Mesenchymal stem cell (in vitro differentiated cells and primary cell): ENCODE measurements around the gene NDUFS3.

Experiments
- DNase-seq: peaks from one replicate; pipeline ENCODE4 v3.0.0-alpha.2; 2013
- H2AFZ ChIP-seq: one replicate; pipeline ENCODE4 v1.6.1; 2013; ENCODE audit warnings: low read depth, mild to moderate bottlenecking, control low read depth, inconsistent platforms, low read length, moderate library complexity
- H2AK5ac ChIP-seq: 2 replicates; pipeline ENCODE4 v1.6.1; 2013; ENCODE audit warnings: low read length, moderate library complexity, mild to moderate bottlenecking, inconsistent platforms; ENCODE audit not compliant: severe bottlenecking
- H2BK120ac ChIP-seq: one replicate; pipeline ENCODE4 v1.6.1; 2013; ENCODE audit warnings: low read depth, mild to moderate bottlenecking, inconsistent platforms, low read length, moderate library complexity
- H2BK12ac ChIP-seq, 2 experiments: one replicate each; pipeline ENCODE4 v1.6.1; 2013; ENCODE audit warnings: inconsistent platforms in 2 of 2, low read length in 2 of 2, mild to moderate bottlenecking in 2 of 2, moderate library complexity in 2 of 2, control low read depth in 1 of 2
- H2BK15ac ChIP-seq: one replicate; pipeline ENCODE4 v1.6.1; 2013; ENCODE audit warnings: mild to moderate bottlenecking, low read depth, inconsistent platforms; ENCODE audit not compliant: poor library complexity, severe bottlenecking
- H2BK5ac ChIP-seq: 2 replicates; pipeline ENCODE4 v1.6.1; 2013; ENCODE audit warnings: low read depth, mild to moderate bottlenecking, low read length, control low read depth, inconsistent platforms; ENCODE audit not compliant: poor library complexity, severe bottlenecking
- H3K14ac ChIP-seq, 2 experiments: one replicate each; pipeline ENCODE4 v1.6.1; 2013; ENCODE audit warnings: inconsistent platforms in 2 of 2, low read length in 2 of 2, control low read depth in 1 of 2, mild to moderate bottlenecking in 1 of 2, moderate library complexity in 1 of 2
- H3K18ac ChIP-seq, 2 experiments: one replicate each; pipeline ENCODE4 v1.6.1; 2013; ENCODE audit warnings: inconsistent platforms in 2 of 2, low read length in 2 of 2, control low read depth in 1 of 2, low read depth in 1 of 2, mild to moderate bottlenecking in 1 of 2
- H3K23ac ChIP-seq, 2 experiments: one replicate each; pipeline ENCODE4 v1.6.1; 2013; ENCODE audit warnings: inconsistent platforms in 2 of 2, low read length in 2 of 2, mild to moderate bottlenecking in 2 of 2, moderate library complexity in 2 of 2, control low read depth in 1 of 2
- H3K27ac ChIP-seq: 2 replicates; pipeline ENCODE4 v1.5.1; 2013; ENCODE audit warnings: mild to moderate bottlenecking, moderate library complexity, low read length, control low read depth, inconsistent platforms; ENCODE audit not compliant: poor library complexity, severe bottlenecking
- H3K27me3 ChIP-seq, 2 experiments: 2 replicates each; pipeline versions ENCODE4 v1.6.1 to v1.7.0; 2013; ENCODE audit warnings: low read length in 2 of 2, mild to moderate bottlenecking in 2 of 2, moderate library complexity in 2 of 2, control low read depth in 1 of 2, inconsistent platforms in 1 of 2; ENCODE audit not compliant: control insufficient read depth in 1 of 2, insufficient read depth in 1 of 2
- H3K36me3 ChIP-seq, 2 experiments: 2 replicates each; pipeline versions ENCODE4 v1.6.1 to v1.7.0; 2013; ENCODE audit warnings: low read length in 2 of 2, control low read depth in 1 of 2, inconsistent platforms in 1 of 2, low read depth in 1 of 2, mild to moderate bottlenecking in 1 of 2; ENCODE audit not compliant: insufficient read depth in 2 of 2, control insufficient read depth in 1 of 2
- H3K4ac ChIP-seq, 2 experiments: one replicate each; pipeline ENCODE4 v1.6.1; 2013; ENCODE audit warnings: inconsistent platforms in 2 of 2, low read length in 2 of 2, mild to moderate bottlenecking in 2 of 2, moderate library complexity in 2 of 2, control low read depth in 1 of 2, low read depth in 1 of 2
- H3K4me1 ChIP-seq: 2 replicates; pipeline ENCODE4 v1.6.1; 2013; ENCODE audit warnings: low read depth, low read length, control low read depth; ENCODE audit not compliant: control insufficient read depth, insufficient read depth
- H3K4me2 ChIP-seq: 2 replicates; pipeline ENCODE4 v1.6.1; 2013; ENCODE audit warnings: low read length, mild to moderate bottlenecking, inconsistent platforms; ENCODE audit not compliant: poor library complexity, severe bottlenecking
- H3K4me3 ChIP-seq, 2 experiments: 2 replicates each; pipeline versions ENCODE4 v1.5.1 to v1.7.0; 2013; ENCODE audit warnings: low read length in 2 of 2, mild to moderate bottlenecking in 2 of 2, control low read depth in 1 of 2, low read depth in 1 of 2; ENCODE audit not compliant: insufficient read depth in 1 of 2
- H3K79me1 ChIP-seq: replicated peaks from 2 replicates; pipeline ENCODE4 v1.6.1; 2013; ENCODE audit warnings: mild to moderate bottlenecking, control low read depth, low read length, inconsistent platforms; ENCODE audit not compliant: poor library complexity, severe bottlenecking
- H3K9ac ChIP-seq: 2 replicates; pipeline ENCODE4 v1.7.0; 2013; ENCODE audit warnings: mild to moderate bottlenecking, low read length, moderate library complexity
- H3K9me3 ChIP-seq: 2 replicates; pipeline ENCODE4 v1.7.0; 2013; ENCODE audit warnings: mild to moderate bottlenecking, low read length; ENCODE audit not compliant: control insufficient read depth
- H4K8ac ChIP-seq: one replicate; pipeline ENCODE4 v1.6.1; 2013; ENCODE audit warnings: inconsistent platforms, mild to moderate bottlenecking, low read length, moderate library complexity
- H4K91ac ChIP-seq: one replicate; pipeline ENCODE4 v1.6.1; 2013; ENCODE audit warnings: mild to moderate bottlenecking, low read length, inconsistent platforms
- WGBS: methylation state at CpG from one replicate; pipeline ENCODE4 v1.1.7; 2013; ENCODE audit warnings: mixed read lengths; 5-methylcytosine and 5-hydroxymethylcytosine counted together

NDUFS3 gene

DNA sequence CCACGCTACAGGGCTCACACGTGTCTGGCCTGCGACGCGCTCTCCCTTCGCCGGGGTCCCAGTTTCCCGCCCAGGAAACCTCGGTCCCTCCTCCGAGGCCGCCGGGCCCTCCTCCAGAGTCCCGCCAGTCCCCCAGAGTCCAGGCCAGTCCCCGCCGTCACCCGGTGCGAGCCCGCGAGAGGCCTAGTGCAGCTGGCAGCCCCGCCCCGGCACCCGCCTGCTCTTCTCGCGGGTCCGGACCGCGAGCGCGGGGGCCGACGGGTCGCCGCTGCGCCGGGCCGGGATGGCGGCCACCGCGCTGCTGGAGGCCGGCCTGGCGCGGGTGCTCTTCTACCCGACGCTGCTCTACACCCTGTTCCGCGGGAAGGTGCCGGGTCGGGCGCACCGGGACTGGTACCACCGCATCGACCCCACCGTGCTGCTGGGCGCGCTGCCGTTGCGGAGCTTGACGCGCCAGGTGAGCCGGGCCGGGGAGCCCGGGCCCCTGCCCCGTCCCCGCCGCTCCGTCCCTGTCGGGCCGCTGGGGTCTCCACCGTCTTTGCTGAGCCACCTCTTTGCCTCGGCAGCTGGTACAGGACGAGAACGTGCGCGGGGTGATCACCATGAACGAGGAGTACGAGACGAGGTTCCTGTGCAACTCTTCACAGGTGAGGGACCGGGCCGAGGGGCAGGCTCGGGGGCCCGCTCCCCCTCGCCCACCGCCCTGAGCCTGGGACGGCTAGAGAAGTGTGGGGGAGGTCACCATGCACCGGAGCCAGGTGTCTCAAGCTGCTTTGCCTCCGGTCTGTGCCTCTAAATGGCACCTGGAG lies 13.3 kb upstream of the NDUFS3 start, which contains the start of gene PTPMT1:
TSS of gene PTPMT1 (plus strand) at position 260 of the 809 bp plus-strand sequence. CDS start at position 284, 24 bp downstream.
- H3K36me3 ChIP-seq = peaks cover 13% of the 10 kb centered on the region in 2 experiments
- no peak within 1 kb of the TSS for H3K27ac ChIP-seq
- H3K4me1 ChIP-seq = peaks cover 8% of the 10 kb centered on the region
- H3K4ac ChIP-seq = peak within 1 kb of the TSS; percentile 54 to 83
- peak within 1 kb of the TSS; percentile 93 for H3K9ac ChIP-seq
- H3K18ac ChIP-seq = peak within 1 kb of the TSS; percentile 84 to 99
- H3K4me3 ChIP-seq = peak within 1 kb of the TSS; percentile 78 to 95
- peak within 1 kb of the TSS; percentile 95 for H4K91ac ChIP-seq
- peak within 1 kb of the TSS in 1 of 2 experiments; percentile 94 for H3K23ac ChIP-seq
- no peaks in the 10 kb centered on the region for H3K27me3 ChIP-seq
- H3K14ac ChIP-seq = peak within 1 kb of the TSS in 1 of 2 experiments; percentile 100
- 1% methylated on average over 69 of the region's 86 CpGs for WGBS
- no peak within 1 kb of the TSS for H2AK5ac ChIP-seq
- peak within 1 kb of the TSS; percentile 35 for H2BK120ac ChIP-seq
- peak within 1 kb of the TSS; percentile 94 for H2BK15ac ChIP-seq
- no peak within 1 kb of the TSS for H2BK5ac ChIP-seq
- peak within 1 kb of the TSS; percentile 99 for H2AFZ ChIP-seq
- H3K4me2 ChIP-seq = peak within 1 kb of the TSS; percentile 90
- H4K8ac ChIP-seq = peak within 1 kb of the TSS; percentile 97
- H3K79me1 ChIP-seq = peaks cover 19% of the 10 kb centered on the region
- H2BK12ac ChIP-seq = peak within 1 kb of the TSS in 1 of 2 experiments; percentile 83
- peak; percentile 74 for DNase-seq
- no peaks in the 10 kb centered on the region for H3K9me3 ChIP-seq

DNA sequence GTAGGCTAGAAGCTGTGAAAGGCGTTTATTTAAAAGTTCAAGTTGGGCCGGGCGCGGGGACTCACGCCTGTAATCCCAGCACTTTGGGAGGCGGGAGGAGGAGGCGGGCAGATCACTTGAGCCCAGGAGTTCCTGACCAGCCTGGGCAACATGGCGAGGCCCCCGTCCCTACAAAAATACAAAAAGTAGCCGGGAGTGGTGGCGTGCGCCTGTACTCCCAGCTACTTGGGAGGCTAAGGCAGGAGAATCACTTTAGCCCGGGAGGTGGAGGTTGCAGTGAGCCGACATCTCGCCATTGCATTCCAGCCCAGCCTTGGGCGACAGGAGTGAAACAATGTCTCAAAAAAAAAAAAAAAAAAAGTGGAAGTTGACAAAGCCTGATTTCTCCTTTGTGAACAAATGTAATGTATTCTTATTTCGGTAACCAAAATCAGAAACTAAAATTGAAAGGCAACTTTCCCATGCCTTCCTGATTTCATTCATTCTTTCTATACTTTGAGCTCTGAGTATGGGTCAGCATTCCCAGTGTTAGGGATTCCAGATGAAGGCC lies 12.7 kb upstream of the NDUFS3 start:
- Histone ChIP-seq H3K9me3 (no peaks in the 10 kb centered on the region), H3K27ac (no peak overlapping the region), H2AK5ac (no peak overlapping the region), H2BK5ac (no peak overlapping the region), H4K8ac (peak overlapping the region; percentile 91), H3K4me2 (peak overlapping the region; percentile 90), H3K9ac (peak overlapping the region; percentile 93), H3K36me3 (peaks cover 13 to 17% of the 10 kb centered on the region in 2 experiments), H2BK120ac (no peak overlapping the region), H3K27me3 (no peaks in the 10 kb centered on the region), H3K23ac (peak overlapping the region in 1 of 2 experiments; percentile 94), H3K4me3 (peak overlapping the region; percentile 78 to 95), H2BK12ac (no peak overlapping the region), H4K91ac (no peak overlapping the region), H2AFZ (peak overlapping the region; percentile 99), H3K79me1 (peaks cover 22% of the 10 kb centered on the region), H2BK15ac (no peak overlapping the region), H3K4me1 (peaks cover 8% of the 10 kb centered on the region), H3K4ac (peak overlapping the region in 1 of 2 experiments; percentile 83), H3K18ac (peak overlapping the region in 1 of 2 experiments; percentile 99), H3K14ac (peak overlapping the region in 1 of 2 experiments; percentile 100)
- peak; percentile 25 for DNase-seq
- WGBS = 43% methylated on average over 17 of the region's 17 CpGs

DNA sequence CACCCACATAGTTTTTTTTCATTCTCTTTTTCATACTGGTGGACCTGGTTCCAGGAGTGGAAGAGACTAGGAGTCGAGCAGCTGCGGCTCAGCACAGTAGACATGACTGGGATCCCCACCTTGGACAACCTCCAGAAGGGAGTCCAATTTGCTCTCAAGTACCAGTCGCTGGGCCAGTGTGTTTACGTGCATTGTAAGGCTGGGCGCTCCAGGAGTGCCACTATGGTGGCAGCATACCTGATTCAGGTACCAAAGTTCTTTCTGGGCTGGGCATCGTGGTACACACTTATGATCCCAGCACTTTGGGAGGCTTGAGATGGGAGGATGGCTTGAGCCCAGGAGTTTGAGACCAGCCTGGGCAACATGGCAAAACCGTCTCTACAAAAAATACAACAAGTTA lies 9.2 kb upstream of the NDUFS3 start:
- Histone ChIP-seq H3K14ac (no peak overlapping the region), H4K8ac (no peak overlapping the region), H3K4me3 (no peak overlapping the region), H3K36me3 (peaks cover 31 to 49% of the 10 kb centered on the region in 2 experiments), H2BK15ac (no peak overlapping the region), H3K23ac (no peak overlapping the region), H4K91ac (no peak overlapping the region), H3K4ac (no peak overlapping the region), H2BK5ac (no peak overlapping the region), H3K4me1 (peaks cover 20% of the 10 kb centered on the region), H3K27ac (no peak overlapping the region), H2BK12ac (no peak overlapping the region), H2BK120ac (no peak overlapping the region), H2AK5ac (no peak overlapping the region), H3K4me2 (no peak overlapping the region), H3K9me3 (no peaks in the 10 kb centered on the region), H3K27me3 (no peaks in the 10 kb centered on the region), H3K79me1 (peaks cover 30% of the 10 kb centered on the region), H3K9ac (no peak overlapping the region), H2AFZ (no peak overlapping the region), H3K18ac (no peak overlapping the region)
- no peak for DNase-seq
- 93% methylated on average over 7 of the region's 7 CpGs for WGBS
